Activated effector memory CD4-positive, alpha-beta T cell treated with Interleukin-2 at 50 U/mL for 16 hours (primary cell): ENCODE measurements around the gene MRPL55.
"Not testable (repeated sequence)": the region's sequence is repeated elsewhere in the genome, so short reads cannot be mapped to it uniquely, and the experiment has no call there.

Experiments
- DNase-seq: peaks from one replicate; pipeline ENCODE4 v3.0.0-alpha.2; 2020

The MRPL55 gene

DNA sequence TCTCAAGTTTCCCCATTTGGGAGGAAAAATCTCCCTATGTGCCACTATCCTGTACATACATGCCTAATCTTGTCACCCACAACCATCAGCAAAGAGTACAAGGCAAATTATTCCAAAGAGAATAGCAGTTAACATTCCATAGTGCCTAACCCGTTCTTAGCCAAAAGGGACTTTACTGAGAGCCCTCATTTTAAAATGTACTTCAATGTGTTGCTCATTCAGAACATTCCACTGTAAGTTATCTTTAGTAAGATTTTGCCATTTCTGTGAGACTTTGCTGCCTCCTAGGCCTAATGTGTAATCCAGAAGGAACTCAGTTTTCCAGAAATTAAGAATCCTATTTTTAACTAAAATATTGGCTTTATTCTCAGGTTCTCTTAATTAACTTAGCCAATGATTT lies 11.3 kb upstream of the MRPL55 start:
- DNase-seq, result no peak

DNA sequence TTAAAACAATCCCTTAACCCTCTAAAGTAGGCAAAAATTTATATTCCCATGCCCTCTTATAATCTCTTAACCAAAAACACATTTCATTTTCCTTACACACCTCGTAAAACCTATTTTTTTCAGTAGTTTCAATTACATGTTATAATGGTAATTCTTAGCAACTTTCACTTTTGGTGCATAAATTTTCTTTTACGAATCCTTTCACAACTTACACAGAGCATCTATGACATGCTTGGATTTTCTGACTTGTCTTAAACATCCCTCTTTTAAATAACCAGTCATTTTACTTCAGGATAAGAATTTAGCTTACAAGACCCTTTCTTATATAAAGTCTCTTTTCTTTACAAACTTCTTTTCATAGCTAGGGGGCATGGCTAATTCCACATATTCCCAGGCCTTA lies 8.9 kb upstream of the MRPL55 start:
- no peak for DNase-seq

DNA sequence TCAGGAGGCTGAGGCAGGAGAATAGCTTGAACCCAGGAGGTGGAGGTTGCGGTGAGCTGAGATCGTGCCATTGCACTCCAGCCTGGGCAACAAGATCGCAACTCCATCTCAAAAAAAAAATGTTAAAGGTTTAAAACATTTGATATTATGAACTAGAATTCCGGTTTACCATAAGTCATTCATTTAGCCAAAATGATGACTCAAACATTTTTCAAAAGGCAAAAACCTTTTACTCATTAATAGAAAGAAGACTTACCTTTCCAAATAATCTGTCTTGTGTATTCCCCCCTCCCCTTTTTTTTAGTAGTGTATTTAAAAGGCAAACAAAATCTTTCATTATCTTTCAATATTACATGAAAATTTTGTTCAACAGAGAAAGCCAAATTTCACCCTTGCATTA lies 8.2 kb upstream of the MRPL55 start:
- no peak for DNase-seq

DNA sequence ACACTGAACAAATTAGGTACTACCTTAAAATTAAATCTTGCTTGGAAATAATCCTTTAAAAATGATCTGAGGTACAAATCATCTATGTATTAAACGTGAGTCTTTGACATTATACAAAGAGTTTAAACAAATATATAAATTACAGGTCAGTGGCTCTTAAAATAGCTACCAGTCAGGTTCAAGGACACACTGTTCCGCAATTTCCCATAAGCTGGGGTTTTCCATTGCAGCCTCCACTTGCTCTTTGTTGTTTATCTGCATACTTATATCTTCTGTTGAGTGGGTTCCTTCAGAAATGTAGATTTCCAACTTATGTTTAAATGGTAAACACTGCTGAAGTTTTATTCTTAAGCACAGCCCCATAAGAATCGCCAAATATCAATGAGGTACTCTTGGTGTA lies 5.7 kb upstream of the MRPL55 start:
- DNase-seq, result no peak

DNA sequence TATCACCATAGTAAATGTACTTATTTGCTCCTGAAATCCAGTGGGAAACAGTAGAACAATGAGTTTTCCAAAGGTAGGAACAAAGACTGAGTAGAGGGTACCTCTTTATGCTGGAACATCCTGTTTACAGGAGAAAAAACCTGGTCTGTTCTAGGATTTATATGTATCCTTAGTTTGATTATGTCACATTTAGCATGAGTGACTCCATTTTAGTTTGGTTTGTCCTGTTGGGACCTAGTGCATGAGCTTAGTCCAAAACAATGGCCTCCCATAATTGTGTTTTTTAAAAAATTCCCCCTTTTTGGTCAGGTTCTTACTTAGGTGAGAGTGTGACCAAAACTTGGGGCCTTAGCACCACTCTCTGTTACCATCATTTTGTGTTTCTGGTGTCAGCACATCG lies 3.5 kb upstream of the MRPL55 start:
- no peak for DNase-seq

DNA sequence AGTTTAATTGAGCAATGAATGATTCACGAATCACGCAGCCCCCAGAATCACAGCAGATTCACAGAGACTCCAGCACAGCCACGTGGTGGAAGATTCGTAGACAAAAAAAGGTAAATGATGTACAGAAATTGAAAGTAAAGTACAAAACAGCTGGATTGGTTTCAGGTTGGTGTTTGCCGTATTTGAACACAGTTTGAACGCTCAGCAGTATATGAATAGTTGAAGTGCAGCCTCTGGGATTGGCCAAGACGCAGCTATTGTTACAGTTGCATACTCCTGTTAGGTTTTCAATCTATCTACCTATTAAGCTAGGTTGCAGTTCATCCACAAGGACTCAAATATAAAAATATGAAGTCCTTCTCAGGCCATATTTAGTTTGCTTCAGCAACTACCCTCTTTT lies 3.1 kb upstream of the MRPL55 start:
- DNase-seq, result no peak

DNA sequence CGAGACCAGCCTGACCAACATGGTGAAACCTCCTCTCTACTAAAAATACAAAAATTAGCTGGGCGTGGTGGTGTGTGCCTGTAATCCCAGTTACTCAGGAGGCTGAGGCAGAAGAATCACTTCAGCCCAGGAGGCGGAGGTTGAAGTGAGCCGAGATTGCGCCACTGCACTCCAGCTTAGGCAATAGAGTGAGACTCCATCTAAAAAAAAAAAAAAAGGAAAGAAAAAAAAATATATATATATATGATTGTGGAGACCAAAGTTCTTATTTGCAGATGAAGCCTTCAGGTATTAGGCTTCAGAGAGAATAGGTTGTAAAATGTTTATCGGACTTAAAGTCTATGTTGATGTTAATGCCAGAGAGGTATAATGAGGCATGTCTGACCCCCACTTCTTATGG lies 2.2 kb upstream of the MRPL55 start:
- not testable (repeated sequence) for DNase-seq

DNA sequence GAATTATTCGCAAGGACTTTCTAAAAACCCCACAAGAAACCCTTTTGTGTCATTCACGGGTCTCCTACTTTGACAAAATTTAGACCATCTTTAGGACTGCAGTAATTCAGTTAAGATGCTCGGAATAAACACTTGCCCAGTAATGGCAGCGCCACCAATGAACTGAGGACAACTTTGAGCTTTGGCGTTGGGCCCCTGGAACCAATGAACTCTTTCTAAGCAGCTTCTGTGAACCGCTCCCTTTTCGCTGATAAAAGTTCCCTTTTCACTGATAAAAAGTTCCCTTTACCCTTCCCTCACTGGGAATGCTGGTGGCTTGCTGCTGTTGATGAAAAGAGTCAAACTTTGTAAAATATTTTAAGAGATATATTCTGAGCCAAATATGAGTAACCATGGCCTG lies 1.5 kb upstream of the MRPL55 start:
- no peak for DNase-seq

DNA sequence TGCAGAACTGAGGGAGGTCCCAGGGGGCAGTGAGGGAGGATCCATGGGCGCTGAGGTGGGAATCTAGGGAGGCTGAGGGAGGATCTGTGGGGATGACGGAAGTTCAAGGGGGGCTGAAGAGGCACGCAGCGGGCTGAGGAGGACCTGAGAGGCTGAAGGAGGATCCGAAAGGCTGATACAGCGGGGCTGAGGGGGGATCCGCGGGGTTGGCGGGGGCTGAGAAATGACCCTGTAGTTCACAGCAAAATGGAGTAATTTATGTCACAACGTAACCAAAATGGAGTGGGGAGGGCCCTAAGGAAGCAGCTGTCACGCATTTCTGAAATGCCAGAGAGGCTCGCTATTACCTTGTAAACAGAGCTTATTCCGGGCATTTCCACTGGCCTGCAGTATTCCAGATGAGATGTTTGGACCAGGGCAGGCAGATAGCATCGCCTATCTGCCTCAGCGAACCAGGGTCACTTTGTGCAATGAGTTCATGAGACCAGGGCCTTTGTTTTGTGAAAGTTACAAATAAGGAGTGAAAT lies 926 bp upstream of the MRPL55 start:
- DNase-seq, result no peak

DNA sequence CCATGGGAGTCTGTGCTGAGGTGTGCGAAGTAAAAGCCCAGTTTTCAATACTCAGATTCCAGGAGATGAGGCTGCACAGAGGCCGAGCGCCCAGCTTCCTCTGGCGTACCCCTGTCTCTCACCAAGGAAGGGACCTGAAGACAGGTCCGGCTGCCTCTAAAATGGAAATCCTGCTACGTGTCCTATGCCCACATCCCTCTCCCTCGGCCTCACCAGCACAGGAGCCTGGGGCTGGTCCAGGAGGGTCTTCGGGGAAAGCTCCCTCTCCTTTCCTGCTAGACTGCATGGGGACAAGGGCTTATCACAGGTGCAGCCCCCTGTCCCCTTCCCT lies 392 bp downstream of the MRPL55 start:
- no peak for DNase-seq

DNA sequence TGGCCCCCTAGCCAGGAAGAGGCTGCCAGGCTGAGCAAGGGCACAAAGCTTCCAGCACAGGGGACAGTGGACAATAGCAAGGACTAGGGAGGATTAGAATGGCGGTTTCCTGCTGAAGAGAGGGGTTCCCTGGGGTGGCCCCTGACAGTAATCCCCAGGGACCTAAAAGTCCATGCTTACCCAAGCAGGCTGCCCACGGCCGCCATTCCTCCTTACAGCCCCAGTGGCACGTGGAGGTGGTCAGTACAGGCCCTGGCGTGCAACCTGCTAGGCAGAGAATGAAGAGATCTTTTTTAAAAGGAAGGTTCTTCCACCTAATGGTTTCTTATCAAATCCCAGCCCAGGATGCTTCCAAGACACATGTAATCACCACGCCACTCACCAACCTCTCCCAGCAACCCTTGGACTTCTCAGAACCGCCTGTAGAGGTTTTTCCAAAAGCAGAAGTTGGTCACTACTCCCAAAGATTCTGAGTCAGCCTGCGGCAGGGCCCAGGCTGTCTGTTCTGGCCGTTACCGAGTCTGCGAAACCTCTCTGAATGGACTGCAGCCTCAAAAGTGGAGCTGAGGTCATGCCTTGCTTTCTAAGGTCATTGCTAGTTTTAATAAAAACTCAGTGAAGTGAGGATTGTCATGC lies 926 bp downstream of the MRPL55 start:
- DNase-seq, result no peak

DNA sequence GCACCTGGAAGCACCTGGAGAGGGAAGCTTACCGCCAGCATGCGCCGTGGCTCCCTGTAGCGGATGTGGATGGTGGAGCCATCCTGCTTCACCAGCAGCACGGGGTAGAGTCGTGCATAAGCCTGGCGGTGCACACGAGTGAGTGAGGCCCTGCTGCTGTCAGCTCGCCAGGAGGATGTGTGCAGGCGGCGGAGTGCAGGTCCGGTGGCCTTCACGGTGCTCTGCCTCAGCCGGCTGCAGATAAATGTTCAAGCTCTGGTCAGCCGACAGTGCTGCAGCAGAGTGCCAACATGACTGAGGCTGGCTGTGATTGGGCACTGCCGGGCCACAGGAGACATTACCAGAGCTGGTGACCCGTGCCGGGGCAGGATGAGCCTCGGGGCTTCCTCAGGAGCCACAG lies 1.5 kb downstream of the MRPL55 start:
- DNase-seq, result no peak

DNA sequence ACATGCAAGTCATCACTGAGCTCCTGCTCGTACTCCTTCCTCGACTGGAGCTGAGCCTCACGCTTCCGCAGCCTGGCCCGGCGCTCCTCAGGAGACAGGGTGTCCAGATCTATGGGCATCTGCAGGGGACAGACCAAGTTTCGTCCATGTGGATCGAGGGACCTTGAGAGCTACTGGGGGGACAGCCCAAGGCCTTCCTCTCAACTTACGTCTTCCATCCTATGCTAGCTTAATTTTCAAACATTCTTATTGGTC lies 2.4 kb downstream of the MRPL55 start:
- DNase-seq, result no peak

DNA sequence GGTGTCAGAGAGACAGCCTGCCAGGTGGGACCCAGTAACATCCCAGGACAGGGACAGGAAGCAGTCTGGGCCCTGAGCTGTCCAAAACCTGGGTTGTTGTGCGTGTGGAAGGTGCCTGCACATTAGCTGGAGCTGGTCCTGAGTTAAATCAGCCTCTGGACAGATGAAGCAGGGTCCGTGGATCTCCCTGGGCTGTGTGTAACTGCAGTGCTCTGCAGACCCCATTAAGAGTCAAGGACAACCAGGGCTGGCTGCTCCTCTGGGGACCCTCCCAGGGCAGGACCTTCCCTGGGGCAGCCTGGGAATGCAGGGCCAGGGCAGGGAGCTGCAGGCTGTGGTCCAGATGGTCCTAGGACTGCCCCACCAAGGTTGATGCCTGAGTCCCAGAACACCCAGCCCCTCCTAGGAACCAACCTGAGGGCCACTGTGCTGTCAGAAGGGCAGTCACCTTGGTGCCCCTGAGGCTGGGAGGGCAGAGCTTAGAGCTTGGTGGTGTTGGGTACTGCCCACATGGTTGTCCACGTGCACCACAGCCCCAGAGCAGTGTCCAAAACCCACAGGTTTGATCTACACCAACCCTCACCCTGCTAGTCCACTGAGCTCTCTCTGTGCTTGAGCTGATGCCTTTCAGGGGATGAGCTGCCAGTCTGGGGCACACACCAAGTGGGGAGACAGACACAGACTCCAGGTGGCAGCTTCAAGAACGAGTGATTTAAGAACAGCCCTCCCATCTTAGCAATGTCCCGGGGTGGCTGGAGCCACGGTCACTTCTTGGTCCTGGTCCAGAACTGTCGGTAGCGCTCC lies 2.9 kb downstream of the MRPL55 start:
- DNase-seq, result no peak

DNA sequence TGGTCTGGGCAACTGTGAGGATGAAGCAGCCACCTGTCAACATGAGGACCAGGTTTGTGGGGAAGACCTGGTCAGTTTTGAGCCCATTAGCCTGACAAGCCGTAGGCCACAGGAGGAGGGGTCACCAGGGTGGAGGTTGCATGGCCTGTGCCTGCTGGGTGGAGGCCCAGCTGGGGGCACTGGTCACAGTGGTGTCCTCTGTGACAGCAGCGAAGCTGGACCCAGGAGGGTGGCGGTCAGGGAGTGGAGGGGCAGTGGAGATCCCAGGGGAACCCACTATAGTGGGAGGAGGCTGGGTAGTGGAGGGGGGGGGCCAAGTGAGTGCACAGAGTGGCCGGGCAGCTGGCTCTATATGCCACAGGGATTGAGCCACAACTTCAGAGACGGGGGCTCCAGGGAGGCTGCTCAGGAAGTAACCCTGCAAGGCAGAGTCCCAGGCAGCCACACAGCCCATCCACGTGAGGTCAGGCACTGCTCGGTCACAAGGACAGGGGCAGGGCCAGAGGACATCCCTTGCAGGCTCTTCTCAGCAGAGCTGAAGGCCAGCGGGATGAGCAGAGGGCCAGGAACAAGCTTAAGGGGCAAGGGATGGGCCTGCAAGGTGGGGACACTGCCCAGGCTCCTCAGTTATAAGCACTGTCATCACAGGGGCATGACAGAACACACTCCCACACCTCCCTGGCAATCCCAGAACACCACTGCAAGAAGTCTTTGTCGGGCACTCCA lies 3.7 kb downstream of the MRPL55 start:
- no peak for DNase-seq

DNA sequence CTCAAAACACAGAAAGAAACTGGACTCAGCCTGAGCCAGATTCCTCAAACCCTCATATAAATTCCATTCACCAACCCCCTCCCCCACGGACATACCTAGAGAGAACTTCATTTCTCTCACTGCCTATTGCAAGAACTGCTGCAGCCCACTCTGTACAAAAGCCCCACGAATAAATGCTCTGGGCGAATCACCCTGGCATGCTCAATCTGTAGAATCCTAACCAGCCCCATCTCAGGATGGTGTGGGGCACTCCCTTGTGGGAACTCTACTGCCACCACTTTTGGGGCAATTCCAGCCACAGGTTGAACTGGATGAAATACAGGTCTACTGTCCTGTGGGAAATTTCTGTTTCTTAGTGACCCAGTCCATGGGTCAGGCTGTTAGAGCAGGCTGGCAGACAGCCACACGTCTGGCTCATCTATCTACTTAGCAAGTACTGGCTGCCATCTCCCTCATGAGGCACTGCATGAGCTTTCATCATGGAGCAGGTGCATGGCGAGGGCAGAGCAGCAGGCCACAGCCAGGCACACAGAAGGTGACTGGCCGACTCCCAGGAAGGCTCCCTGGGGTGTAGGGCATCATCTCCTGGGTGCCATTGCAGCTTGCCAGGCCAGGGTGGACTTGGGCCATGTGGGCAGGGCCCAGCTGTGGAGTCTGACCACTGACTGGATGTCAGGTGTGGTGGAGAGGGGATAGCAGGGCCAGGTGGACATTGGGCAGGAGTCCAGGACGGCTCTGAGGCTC lies 4.4 kb downstream of the MRPL55 start:
- DNase-seq, result no peak

DNA sequence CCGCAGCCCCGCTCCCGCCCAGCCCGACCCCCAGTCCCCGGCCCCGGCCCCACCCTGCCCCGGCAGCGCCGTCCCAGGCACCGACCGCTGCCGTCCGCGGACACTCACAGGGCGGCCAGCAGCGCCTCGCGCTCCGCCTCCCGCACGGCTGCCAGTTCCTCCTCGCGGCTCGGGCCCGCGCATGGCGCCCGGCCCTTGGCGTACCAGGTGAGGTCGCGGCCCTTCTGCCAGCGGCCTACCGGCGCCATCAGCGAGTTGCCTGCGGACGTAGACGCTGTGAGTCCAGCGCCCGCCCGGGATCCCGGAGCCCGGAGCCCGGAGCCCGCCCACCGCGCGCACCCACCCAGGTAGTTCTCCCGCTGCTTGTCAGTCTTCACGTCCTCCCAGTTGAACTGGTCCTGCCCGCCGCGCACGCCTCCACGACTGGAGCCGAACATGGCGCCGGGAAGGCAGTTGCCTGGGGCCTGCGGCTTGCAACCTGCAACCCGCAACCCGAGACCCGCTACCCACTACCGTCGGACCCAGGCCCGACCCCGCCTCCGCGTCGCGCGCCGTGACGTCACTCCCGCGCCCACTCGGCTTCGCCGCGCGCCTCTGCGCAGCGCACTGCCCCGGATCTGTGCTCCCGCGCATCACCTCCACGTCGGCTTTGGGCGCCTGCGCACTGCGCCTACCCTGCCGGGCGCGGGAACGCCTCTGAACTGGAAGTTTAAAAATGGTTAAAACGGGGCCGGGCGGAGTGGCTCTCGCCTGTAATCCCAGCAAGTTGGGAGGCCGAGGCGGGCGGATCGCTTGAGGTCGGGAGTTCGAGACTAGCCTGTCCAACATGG lies 6.1 kb downstream of the MRPL55 start, which contains the start of gene C1orf35:
Gene C1orf35 (minus strand): TSS at position 535 of the 830 bp plus-strand sequence. CDS start 98 bp downstream, at position 437.
- peak; percentile 91 for DNase-seq

DNA sequence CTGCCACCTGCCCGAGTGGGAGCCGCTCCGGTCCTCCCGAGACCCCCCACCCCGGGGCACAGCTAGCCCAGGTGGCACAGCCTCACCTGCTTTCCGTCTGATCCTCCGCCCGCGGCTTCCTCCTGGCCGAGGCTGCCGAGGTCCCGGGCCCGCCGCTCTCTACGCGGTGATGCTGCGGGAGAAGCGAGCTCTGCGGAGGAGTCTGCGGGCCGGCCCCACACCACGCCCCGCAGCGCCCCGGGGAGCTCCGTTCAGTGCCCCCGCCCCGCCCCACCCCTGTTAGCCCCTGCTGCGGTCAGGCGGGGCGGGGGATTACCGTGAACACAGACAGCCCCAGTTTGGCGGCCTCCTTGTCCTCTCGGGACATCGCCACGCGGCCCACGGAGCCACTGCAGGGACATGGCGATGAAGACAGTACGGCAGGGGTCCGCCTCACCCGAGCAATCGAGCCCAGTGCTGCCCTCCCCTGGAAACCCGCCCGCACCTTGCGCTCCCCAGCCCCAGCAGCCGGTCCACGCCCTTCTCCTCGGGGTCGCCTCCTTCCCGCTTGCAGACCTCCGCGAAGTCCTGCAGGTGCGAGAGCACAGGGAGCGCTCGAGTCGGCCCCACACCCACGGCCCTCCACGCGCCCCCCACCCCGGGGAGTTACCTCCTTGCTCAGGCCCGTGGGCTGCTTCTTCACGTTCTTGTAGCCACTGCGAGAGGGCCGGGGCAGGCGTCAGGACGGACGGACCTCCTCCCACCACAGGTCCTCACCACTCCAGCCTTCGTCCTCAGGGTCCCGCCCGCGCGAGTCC lies 6.9 kb downstream of the MRPL55 start:
- DNase-seq, result peak; percentile 44

DNA sequence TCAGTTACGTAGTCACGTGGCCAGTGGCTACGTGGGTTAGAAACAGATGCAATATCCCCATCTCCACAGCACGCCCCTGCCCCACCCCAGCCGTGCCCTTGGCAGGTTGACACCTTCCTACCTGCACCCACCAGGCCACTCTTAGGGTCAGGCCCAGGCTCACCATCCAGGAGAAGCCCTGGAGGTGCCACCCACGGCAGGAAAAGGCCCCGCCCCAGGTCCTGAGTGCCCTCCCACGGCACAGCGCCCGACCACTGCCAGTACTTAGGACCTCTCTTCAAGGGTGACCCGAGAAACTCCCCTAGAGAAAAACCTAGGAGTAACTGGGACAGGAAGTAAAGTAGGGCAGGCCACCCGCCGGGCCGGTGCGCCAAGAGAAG lies 7.5 kb downstream of the MRPL55 start:
- DNase-seq, result no peak

DNA sequence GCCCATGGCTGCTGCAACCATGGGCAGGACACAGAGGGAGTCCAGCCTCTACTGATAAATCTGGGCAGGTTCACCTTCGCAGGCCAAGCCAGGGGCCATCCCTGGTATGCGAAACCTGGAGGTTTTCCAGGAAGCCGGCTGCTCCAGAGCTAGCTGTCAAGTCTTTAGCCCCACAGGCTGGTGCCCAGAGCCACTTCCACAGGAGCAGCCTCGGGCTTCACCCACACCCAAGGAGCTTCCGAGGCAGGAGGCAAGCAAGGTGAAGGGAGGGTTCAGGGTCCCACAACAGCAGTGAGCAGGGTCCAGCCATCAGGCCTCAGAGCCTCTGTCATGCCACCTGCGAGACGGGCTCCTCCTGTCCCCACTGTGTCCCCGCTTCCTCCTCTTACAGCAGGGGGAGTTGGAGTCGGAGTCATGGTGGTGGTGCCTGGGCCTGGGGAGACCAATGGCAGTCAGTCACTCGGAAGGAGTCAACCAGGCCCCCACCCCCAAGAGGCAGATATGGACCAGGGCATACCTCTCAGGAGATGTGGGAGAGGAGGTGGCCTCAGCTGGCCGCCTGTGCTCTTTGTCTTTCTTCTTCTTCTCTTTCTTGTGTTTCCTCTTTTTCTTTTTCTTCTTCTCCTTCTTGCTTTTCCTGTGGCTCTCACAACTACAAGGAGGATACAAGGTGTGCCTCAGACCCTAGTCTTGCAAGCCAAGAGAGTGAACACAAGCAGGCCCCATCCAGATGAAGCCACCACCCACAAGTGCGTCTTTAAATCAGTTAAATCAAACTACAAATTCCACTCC lies 8.1 kb downstream of the MRPL55 start:
- no peak for DNase-seq

DNA sequence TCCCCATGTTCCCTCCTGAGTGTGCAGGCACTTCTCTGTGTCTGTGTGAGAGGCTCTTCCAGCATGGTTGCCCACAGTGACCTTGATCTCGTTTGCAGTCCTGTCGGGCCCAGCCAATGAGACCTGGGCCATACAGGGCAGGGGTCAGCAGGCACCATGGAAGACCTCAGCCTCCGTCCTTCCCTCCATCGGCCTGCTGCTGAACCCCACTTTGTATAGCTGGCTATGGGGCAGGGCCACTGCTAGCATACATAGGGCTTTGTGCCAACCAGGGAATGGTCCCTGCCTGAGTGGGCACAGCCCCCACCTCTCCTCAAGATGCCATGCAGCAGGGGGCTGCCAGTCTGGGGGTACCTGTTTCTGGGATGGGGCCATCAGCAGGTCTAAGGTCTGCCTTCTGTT lies 9.8 kb downstream of the MRPL55 start:
- no peak for DNase-seq
